ENCODE measurements around the gene MAGEA3. TPM values are rescaled to one million over a fixed set of nuclear protein-coding genes. Genes with fewer than 3 reads are reported as not detected.
"Not testable (repeated sequence)": the region's sequence is repeated elsewhere in the genome, so short reads cannot be mapped to it uniquely, and the experiment has no call there.

Gene MAGEA3
- polyA plus RNA-seq, 3 donors, result not detected

DNA sequence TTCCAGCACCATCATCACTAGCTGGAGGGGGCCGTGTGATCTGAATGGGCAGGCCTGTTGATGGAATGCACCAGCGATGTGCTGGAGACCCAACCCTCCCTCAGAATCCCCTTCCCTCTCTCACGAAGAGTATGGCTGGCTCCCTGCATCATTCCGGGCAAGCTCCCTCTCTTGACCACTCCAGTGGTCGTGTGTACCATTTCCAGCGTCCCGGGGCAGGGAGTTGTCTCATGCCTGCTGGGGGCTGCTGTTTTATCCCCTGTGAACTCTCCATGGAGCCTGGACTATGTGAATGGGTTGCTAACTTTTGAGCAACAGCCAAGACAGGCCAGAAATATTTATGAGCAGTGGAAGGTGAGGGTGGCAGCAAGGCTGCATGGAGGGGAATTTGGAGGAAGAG, 26.8 kb downstream of the MAGEA3 start:
- Histone ChIP-seq H3K4me2 (replicated peaks; ENCODE audit: extremely low read depth, low read length, poor library complexity, severe bottlenecking) (no peak overlapping the region), H2AFZ (ENCODE audit: insufficient read depth, low read depth, low read length, poor library complexity, severe bottlenecking) (no peak overlapping the region), H3K4me1 (ENCODE audit: control insufficient read depth in 1 of 2, insufficient read depth in 2 of 2, low read length in 2 of 2) (no peaks in the 10 kb centered on the region), H3K79me2 (ENCODE audit: insufficient read depth, low read length) (no peaks in the 10 kb centered on the region), H3K27me3 (ENCODE audit: control insufficient read depth in 2 of 2, insufficient read depth in 2 of 2, low read length in 2 of 2) (no peaks in the 10 kb centered on the region), H3K27ac (ENCODE audit: low read depth in 1 of 2, low read length in 2 of 2) (no peak overlapping the region), H4K20me1 (ENCODE audit: insufficient read depth, low read length) (no peaks in the 10 kb centered on the region), H3K9me3 (replicated peaks in 1 of 2; ENCODE audit: control insufficient read depth in 1 of 2, insufficient read depth in 1 of 2, low read length in 2 of 2) (no peaks in the 10 kb centered on the region), H3K9ac (ENCODE audit: insufficient read depth, low read length, poor library complexity, severe bottlenecking) (no peak overlapping the region), H3K36me3 (replicated peaks in 1 of 2; ENCODE audit: control insufficient read depth in 1 of 2, insufficient read depth in 2 of 2, low read length in 2 of 2) (no peaks in the 10 kb centered on the region), H3K4me3 (replicated peaks in 1 of 3; ENCODE audit: low read depth in 2 of 3, low read length in 3 of 3) (no peak overlapping the region)
- Mint-ChIP-seq H3K4me3 (no peak overlapping the region), H3K4me1 (no peaks in the 10 kb centered on the region), H3K36me3 (no peaks in the 10 kb centered on the region), H3K9me3 (peaks cover 0 to 18% (median 2%) of the 10 kb centered on the region in 7 donors), H3K27me3 (ENCODE audit: low read depth in 3 of 3) (peaks cover 0 to 5% (median 0%) of the 10 kb centered on the region in 3 donors), H3K27ac (no peak overlapping the region)
- no CpG with 5 or more reads among the region's 7 CpGs for WGBS (ENCODE audit: insufficient coverage)
- intact Hi-C loops (cut with micrococcal nuclease), result no loop called here
- TF ChIP-seq, protein P1, sequence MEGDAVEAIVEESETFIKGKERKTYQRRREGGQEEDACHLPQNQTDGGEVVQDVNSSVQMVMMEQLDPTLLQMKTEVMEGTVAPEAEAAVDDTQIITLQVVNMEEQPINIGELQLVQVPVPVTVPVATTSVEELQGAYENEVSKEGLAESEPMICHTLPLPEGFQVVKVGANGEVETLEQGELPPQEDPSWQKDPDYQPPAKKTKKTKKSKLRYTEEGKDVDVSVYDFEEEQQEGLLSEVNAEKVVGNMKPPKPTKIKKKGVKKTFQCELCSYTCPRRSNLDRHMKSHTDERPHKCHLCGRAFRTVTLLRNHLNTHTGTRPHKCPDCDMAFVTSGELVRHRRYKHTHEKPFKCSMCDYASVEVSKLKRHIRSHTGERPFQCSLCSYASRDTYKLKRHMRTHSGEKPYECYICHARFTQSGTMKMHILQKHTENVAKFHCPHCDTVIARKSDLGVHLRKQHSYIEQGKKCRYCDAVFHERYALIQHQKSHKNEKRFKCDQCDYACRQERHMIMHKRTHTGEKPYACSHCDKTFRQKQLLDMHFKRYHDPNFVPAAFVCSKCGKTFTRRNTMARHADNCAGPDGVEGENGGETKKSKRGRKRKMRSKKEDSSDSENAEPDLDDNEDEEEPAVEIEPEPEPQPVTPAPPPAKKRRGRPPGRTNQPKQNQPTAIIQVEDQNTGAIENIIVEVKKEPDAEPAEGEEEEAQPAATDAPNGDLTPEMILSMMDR (IDR thresholded peaks at IDR 0.05), result no peak
- DNase-seq, result no peak

DNA sequence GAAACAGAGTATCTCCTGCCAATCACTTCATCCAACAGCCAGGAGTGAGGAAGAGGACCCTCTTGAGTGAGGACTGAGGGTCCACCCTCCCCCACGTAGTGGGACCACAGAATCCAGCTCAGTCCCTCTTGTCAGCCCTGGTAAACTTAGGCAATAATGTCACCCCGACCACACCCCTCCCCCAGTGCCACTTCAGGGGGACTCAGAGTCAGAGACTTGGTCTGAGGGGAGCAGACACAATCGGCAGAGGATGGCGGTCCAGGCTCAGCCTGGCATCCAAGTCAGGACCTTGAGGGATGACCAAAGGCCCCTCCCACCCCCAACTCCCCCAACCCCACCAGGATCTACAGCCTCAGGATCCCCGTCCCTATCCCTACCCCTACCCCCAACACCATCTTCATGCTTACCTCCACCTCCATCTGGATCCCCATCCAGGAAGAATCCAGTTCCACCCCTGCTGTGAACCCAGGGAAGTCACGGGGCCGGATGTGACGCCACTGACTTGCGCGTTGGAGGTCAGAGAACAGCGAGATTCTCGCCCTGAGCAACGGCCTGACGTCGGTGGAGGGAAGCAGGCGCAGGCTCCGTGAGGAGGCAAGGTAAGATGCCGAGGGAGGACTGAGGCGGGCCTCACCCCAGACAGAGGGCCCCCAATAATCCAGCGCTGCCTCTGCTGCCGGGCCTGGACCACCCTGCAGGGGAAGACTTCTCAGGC, 34.8 kb downstream of the MAGEA3 start, which contains the start of the genes CSAG1 and MAGEA12:
TSS of gene CSAG1 (minus strand) at position 461 of the 715 bp plus-strand sequence. CDS start 1,261 bp downstream, outside the sequence.
TSS of gene MAGEA12 (plus strand) at position 497 of the 715 bp plus-strand sequence. CDS start 2,405 bp downstream, outside the sequence.
- Histone ChIP-seq H3K4me1 (ENCODE audit: control insufficient read depth in 1 of 2, insufficient read depth in 2 of 2, low read length in 2 of 2) (no peaks in the 10 kb centered on the region), H3K9me3 (replicated peaks in 1 of 2; ENCODE audit: control insufficient read depth in 1 of 2, insufficient read depth in 1 of 2, low read length in 2 of 2) (no peaks in the 10 kb centered on the region), H3K4me2 (replicated peaks; ENCODE audit: extremely low read depth, low read length, poor library complexity, severe bottlenecking) (no peak within 1 kb of the TSS), H3K27me3 (ENCODE audit: control insufficient read depth in 2 of 2, insufficient read depth in 2 of 2, low read length in 2 of 2) (no peaks in the 10 kb centered on the region), H2AFZ (ENCODE audit: insufficient read depth, low read depth, low read length, poor library complexity, severe bottlenecking) (no peak within 1 kb of the TSS), H3K36me3 (replicated peaks in 1 of 2; ENCODE audit: control insufficient read depth in 1 of 2, insufficient read depth in 2 of 2, low read length in 2 of 2) (no peaks in the 10 kb centered on the region), H3K27ac (ENCODE audit: low read depth in 1 of 2, low read length in 2 of 2) (no peak within 1 kb of the TSS), H4K20me1 (ENCODE audit: insufficient read depth, low read length) (no peaks in the 10 kb centered on the region), H3K4me3 (replicated peaks in 1 of 3; ENCODE audit: low read depth in 2 of 3, low read length in 3 of 3) (no peak within 1 kb of the TSS), H3K79me2 (ENCODE audit: insufficient read depth, low read length) (no peaks in the 10 kb centered on the region), H3K9ac (ENCODE audit: insufficient read depth, low read length, poor library complexity, severe bottlenecking) (no peak within 1 kb of the TSS)
- DNase-seq, result no peak
- TF ChIP-seq, protein P1 (IDR thresholded peaks at IDR 0.05), result no peak
- Mint-ChIP-seq H3K36me3 (no peaks in the 10 kb centered on the region), H3K9me3 (peaks cover 0 to 15% (median 6%) of the 10 kb centered on the region in 7 donors), H3K4me3 (no peak within 1 kb of the TSS), H3K27ac (peak within 1 kb of the TSS in 1 of 7 donors; percentile 20), H3K27me3 (ENCODE audit: low read depth in 3 of 3) (peaks cover 0 to 4% (median 2%) of the 10 kb centered on the region in 3 donors), H3K4me1 (no peaks in the 10 kb centered on the region)
- no CpG with 5 or more reads among the region's 21 CpGs for WGBS (ENCODE audit: insufficient coverage)
- intact Hi-C loops (cut with micrococcal nuclease), result no loop called here

DNA sequence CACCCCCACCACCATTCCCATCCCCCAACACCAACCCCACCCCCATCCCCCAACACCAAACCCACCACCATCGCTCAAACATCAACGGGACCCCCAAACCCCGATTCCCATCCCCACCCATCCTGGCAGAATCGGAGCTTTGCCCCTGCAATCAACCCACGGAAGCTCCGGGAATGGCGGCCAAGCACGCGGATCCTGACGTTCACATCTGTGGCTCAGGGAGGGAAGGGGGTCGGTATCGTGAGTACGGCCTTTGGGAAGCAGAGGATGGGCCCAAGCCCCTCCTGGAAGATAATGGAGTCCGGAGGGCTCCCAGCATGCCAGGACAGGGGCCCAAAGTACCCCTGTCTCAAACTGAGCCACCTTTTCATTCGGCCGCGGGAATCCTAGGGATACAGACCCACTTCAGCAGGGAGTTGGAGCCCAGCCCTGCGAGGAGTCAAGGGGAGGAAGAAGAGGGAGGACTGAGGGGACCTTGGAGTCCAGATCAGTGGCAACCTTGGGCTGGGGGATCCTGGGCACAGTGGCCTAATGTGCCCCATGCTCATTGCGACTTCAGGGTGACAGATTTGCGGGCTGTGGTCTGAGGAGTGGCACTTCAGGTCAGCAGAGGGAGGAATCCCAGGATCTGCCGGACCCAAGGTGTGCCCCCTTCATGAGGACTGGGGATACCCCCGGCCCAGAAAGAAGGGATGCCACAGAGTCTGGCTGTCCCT, 35.7 kb downstream of the MAGEA3 start:
- H3K4me2 ChIP-seq (replicated peaks; ENCODE audit: extremely low read depth, low read length, poor library complexity, severe bottlenecking); H4K20me1 ChIP-seq (ENCODE audit: insufficient read depth, low read length); H3K36me3 Mint-ChIP-seq; H2AFZ ChIP-seq (ENCODE audit: insufficient read depth, low read depth, low read length, poor library complexity, severe bottlenecking); H3K4me3 ChIP-seq (replicated peaks in 1 of 3; ENCODE audit: low read depth in 2 of 3, low read length in 3 of 3); H3K4me1 ChIP-seq (ENCODE audit: control insufficient read depth in 1 of 2, insufficient read depth in 2 of 2, low read length in 2 of 2); H3K36me3 ChIP-seq (replicated peaks in 1 of 2; ENCODE audit: control insufficient read depth in 1 of 2, insufficient read depth in 2 of 2, low read length in 2 of 2); DNase-seq; H3K4me3 Mint-ChIP-seq; H3K4me1 Mint-ChIP-seq; H3K27me3 ChIP-seq (ENCODE audit: control insufficient read depth in 2 of 2, insufficient read depth in 2 of 2, low read length in 2 of 2); H3K79me2 ChIP-seq (ENCODE audit: insufficient read depth, low read length); H3K9ac ChIP-seq (ENCODE audit: insufficient read depth, low read length, poor library complexity, severe bottlenecking); H3K27me3 Mint-ChIP-seq (ENCODE audit: low read depth in 3 of 3); H3K27ac ChIP-seq (ENCODE audit: low read depth in 1 of 2, low read length in 2 of 2); H3K27ac Mint-ChIP-seq; H3K9me3 ChIP-seq (replicated peaks in 1 of 2; ENCODE audit: control insufficient read depth in 1 of 2, insufficient read depth in 1 of 2, low read length in 2 of 2); intact Hi-C loops (cut with micrococcal nuclease): not testable (repeated sequence)
- peaks cover 0 to 13% (median 6%) of the 10 kb centered on the region in 7 donors for H3K9me3 Mint-ChIP-seq
- 100% methylated on average over 3 of the region's 22 CpGs for WGBS (ENCODE audit: insufficient coverage)

All from CD14-positive monocyte (primary cell).